Stomach (tissue), 9 donors: ENCODE results near the gene AFAP1. TPM values are rescaled to one million over a fixed set of nuclear protein-coding genes. Genes with fewer than 3 reads are reported as not detected.

Source experiments
- DNase-seq, 2 donors: peaks; one replicate each; pipeline versions ENCODE4 v3.0.0 to v3.0.0-alpha.2; 2013 to 2019
- H3K27ac ChIP-seq, 5 donors: fragments of 200-600 bp in 4 of 5; sonication (generic) in 4 of 5; one replicate each; pipeline ENCODE4 v1.5.1; 2013 to 2019; ENCODE audit warnings: mild to moderate bottlenecking in 1 of 5, moderate library complexity in 1 of 5
- H3K27me3 ChIP-seq, 3 donors: fragments of 200-600 bp; sonication (generic); one replicate each; pipeline ENCODE4 v1.5.1; 2017 to 2019; ENCODE audit warnings: mixed run types in 1 of 3
- H3K36me3 ChIP-seq, 4 donors: fragments of 200-600 bp; sonication (generic); 1 replicate in 3 of 4; 2 replicates in 1 of 4; pipeline ENCODE4 v1.5.1; 2016 to 2019
- H3K4me1 ChIP-seq, 4 donors: fragments of 200-600 bp; sonication (generic); one replicate each; pipeline ENCODE4 v1.5.1; 2016 to 2019
- H3K4me3 ChIP-seq, 4 donors: fragments of 200-600 bp; sonication (generic) in 3 of 4; one replicate each; pipeline ENCODE4 v1.5.1; 2016 to 2019; ENCODE audit warnings: mild to moderate bottlenecking in 1 of 4
- H3K9me3 ChIP-seq, 4 donors: fragments of 200-600 bp; sonication (generic); one replicate each; pipeline ENCODE4 v1.5.1; 2016 to 2019
- EP300 ChIP-seq: sonication (generic); formaldehyde crosslinking; IDR thresholded peaks from one replicate; pipeline ENCODE4 v1.6.1; 2017; ENCODE audit warnings: antibody characterized with exemption
- POLR2A ChIP-seq, 4 donors: fragments of 450-650 bp; IDR thresholded peaks; one replicate each; pipeline ENCODE4 v1.6.1; 2016; ENCODE audit warnings: antibody characterized with exemption in 4 of 4, control low read depth in 2 of 4, mild to moderate bottlenecking in 1 of 4, moderate library complexity in 1 of 4
- POLR2AphosphoS5 ChIP-seq, 3 donors: sonication (generic); formaldehyde crosslinking; IDR thresholded peaks; one replicate each; pipeline ENCODE4 v1.6.1; 2016; ENCODE audit warnings: antibody characterized with exemption in 3 of 3
- WGBS, 5 donors: extraction: QIAGEN DNeasy Blood & Tissue Kit in 3 of 5; methylation state at CpG; one replicate each; pipeline versions ENCODE4 v1.1.5 to v1.1.7; 2013 to 2018; 5-methylcytosine and 5-hydroxymethylcytosine counted together
- intact Hi-C: fragments of 100-400 bp; cut with DNase I; formaldehyde crosslinking; loops from one replicate; pipeline ENCODE4 v1.15.1; 2023; ENCODE audit warnings: low total_unique reads
- polyA plus RNA-seq, 3 donors: library from polyadenylated mRNA; stranded (reverse); fragments of 200-250 nt; gene quantifications; one replicate each; pipeline ENCODE4 v1.2.3, GENCODE V29; 2013
- total RNA-seq, 5 donors: library from RNA; depleted of rRNA; stranded (reverse); fragments of >200 nt; gene quantifications; one replicate each; pipeline versions ENCODE4 v1.1.0 to v1.2.3, GENCODE V29; 2014 to 2016
- TF ChIP-seq, protein P1 (sequence below), 7 experiments: fragments of 450-650 bp in 4 of 7; fragments of 200-600 bp in 3 of 7; sonication (generic) in 3 of 7; IDR thresholded peaks; one replicate each; pipeline ENCODE4 v1.5.1; 2016 to 2019; ENCODE audit warnings: antibody characterized with exemption in 7 of 7, control low read depth in 2 of 7, mild to moderate bottlenecking in 1 of 7
- donor health status: healthy with polysubstance abuse.
- donor health status: Bipolar disorder and iron deficiency.
- donor health status: healthy.

AFAP1 gene
- total and polyA plus RNA-seq, 8 donors: 4.1 to 88.9 (median 12.8) TPM

GRCh38 chr4:7732263-7732662, 207.4 kb downstream of the AFAP1 start:
- no peak for DNase-seq
- peaks cover 0 to 10% (median 4%) of the 10 kb centered on the region in 3 donors for H3K27me3 ChIP-seq
- H3K4me3 ChIP-seq: no peak overlapping the region
- H3K4me1 ChIP-seq: no peaks in the 10 kb centered on the region
- no peak overlapping the region for H3K27ac ChIP-seq
- H3K36me3 ChIP-seq: peaks cover 0 to 5% (median 0%) of the 10 kb centered on the region in 4 donors
- TF ChIP-seq, protein P1, sequence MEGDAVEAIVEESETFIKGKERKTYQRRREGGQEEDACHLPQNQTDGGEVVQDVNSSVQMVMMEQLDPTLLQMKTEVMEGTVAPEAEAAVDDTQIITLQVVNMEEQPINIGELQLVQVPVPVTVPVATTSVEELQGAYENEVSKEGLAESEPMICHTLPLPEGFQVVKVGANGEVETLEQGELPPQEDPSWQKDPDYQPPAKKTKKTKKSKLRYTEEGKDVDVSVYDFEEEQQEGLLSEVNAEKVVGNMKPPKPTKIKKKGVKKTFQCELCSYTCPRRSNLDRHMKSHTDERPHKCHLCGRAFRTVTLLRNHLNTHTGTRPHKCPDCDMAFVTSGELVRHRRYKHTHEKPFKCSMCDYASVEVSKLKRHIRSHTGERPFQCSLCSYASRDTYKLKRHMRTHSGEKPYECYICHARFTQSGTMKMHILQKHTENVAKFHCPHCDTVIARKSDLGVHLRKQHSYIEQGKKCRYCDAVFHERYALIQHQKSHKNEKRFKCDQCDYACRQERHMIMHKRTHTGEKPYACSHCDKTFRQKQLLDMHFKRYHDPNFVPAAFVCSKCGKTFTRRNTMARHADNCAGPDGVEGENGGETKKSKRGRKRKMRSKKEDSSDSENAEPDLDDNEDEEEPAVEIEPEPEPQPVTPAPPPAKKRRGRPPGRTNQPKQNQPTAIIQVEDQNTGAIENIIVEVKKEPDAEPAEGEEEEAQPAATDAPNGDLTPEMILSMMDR (IDR thresholded peaks at IDR 0.05): no peak
- TF ChIP-seq POLR2AphosphoS5 (IDR thresholded peaks at IDR 0.05): no peak
- no peak for TF ChIP-seq POLR2A (IDR thresholded peaks at IDR 0.05)
- no peak for TF ChIP-seq EP300
- WGBS, 5 donors: 86 to 93% (median 90%) methylated on average over 9 of the region's 9 CpGs
- intact Hi-C loops: no loop called here
- peaks cover 0 to 3% (median 0%) of the 10 kb centered on the region in 4 donors for H3K9me3 ChIP-seq

DNA sequence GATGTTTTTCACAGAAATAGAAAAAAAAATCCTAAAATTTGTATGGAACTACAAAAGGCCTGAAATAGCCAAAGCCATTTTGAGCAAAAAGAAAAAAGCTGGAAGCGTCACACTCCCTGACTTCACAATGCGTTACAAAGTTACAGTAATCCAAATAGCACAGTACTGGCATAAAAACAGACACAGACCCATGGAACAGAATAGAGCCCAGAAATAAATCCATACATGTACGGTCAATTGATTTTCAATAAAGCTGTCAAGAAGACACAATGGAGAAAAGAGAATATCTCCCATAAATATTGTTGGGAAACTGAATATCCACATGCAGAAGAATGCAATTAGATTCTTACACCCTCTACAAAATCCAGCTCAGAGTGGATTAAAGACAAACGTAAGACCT, 208.2 kb downstream of the AFAP1 start:
- Histone ChIP-seq H3K36me3 (peaks cover 0 to 6% (median 0%) of the 10 kb centered on the region in 4 donors), H3K4me1 (no peaks in the 10 kb centered on the region), H3K9me3 (no peaks in the 10 kb centered on the region), H3K27ac (no peak overlapping the region), H3K27me3 (peaks cover 0 to 10% (median 4%) of the 10 kb centered on the region in 3 donors), H3K4me3 (no peak overlapping the region)
- 76 to 89% (median 82%) methylated on average over 4 of the region's 4 CpGs for WGBS, 5 donors
- no peak for DNase-seq
- TF ChIP-seq EP300 (no peak), POLR2AphosphoS5 (IDR thresholded peaks at IDR 0.05) (no peak), POLR2A (IDR thresholded peaks at IDR 0.05) (no peak)
- TF ChIP-seq, protein P1 (IDR thresholded peaks at IDR 0.05): no peak
- intact Hi-C loops: no loop called here

DNA sequence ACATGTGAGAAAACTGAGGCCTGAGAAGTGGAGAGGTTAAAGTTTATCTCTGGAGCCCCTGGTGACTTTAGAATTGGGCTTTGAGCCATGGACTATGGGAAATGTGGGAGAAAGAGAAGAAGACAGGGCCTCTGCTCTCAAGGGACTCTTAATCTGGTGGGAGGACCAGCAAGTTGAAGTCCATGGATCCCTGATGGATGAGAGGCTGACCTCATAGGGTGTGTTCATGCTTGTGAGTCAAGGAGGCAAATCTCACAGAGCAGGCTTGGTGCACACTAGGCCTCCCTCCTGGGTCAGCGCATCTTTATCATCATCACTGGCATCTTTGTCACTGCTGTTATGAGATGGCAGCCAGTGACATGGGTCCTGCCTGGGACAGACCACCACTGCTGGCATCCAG, 211.9 kb downstream of the AFAP1 start:
- Histone ChIP-seq H3K27me3 (no peaks in the 10 kb centered on the region), H3K9me3 (no peaks in the 10 kb centered on the region), H3K36me3 (peaks cover 0 to 6% (median 0%) of the 10 kb centered on the region in 4 donors), H3K27ac (no peak overlapping the region), H3K4me1 (no peaks in the 10 kb centered on the region), H3K4me3 (no peak overlapping the region)
- intact Hi-C loops: no loop called here
- 88 to 100% (median 100%) methylated on average over 1 of the region's 1 CpG for WGBS, 5 donors
- no peak for DNase-seq
- no peak for TF ChIP-seq EP300
- TF ChIP-seq POLR2A (IDR thresholded peaks at IDR 0.05): no peak
- TF ChIP-seq, protein P1 (IDR thresholded peaks at IDR 0.05): no peak
- TF ChIP-seq POLR2AphosphoS5 (IDR thresholded peaks at IDR 0.05): no peak

DNA sequence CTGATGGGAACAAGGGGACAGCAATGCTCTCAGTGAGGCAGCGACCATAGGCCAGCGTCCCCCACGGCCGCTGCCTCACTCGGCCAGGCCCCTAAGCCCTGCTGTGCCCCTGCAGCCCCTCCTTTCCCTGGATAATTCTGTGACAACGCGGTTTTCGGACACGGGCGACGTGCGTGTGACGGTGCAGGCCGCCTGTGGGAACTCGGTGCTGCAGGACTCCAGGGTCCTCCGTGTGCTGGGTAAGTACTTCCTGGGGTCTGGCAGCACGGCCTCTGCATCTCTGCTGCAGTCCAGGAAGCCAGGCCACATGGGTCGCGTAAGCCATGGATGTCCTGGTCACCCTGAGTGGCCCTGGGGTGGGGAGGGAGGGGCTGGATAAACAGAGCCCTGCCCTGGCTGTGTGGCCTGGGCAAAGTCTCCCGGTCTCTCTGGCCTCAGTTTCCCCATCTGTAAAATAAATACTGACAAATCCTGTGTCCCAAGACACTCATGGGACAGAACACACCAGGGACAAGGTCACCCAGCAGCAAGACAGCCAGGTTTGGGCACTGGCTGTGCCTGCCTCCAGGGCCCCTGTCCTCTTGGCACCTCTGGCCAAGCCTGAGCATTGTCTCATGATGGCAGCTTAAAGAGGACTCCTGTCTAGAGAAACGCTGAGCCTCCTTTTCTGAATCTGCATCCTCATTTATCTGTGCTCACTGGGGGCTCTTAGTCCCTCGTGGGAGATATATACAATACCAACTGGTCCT, 212.8 kb downstream of the AFAP1 start:
- 77 to 82% (median 79%) methylated on average over 11 to 22 of the region's 22 CpGs for WGBS, 5 donors
- DNase-seq: no peak
- Histone ChIP-seq H3K36me3 (peaks cover 0 to 6% (median 0%) of the 10 kb centered on the region in 4 donors), H3K4me1 (no peaks in the 10 kb centered on the region), H3K4me3 (no peak overlapping the region), H3K27ac (no peak overlapping the region), H3K9me3 (no peaks in the 10 kb centered on the region), H3K27me3 (no peaks in the 10 kb centered on the region)
- TF ChIP-seq, protein P1 (IDR thresholded peaks at IDR 0.05): no peak
- TF ChIP-seq POLR2AphosphoS5 (IDR thresholded peaks at IDR 0.05): no peak
- no peak for TF ChIP-seq EP300
- no peak for TF ChIP-seq POLR2A (IDR thresholded peaks at IDR 0.05)
- intact Hi-C loops: no loop called here
